Vagina (tissue), 2 donors: ENCODE results near the gene SFI1.

Experiments
- POLR2A ChIP-seq, 2 donors: fragments of 450-650 bp; IDR thresholded peaks; one replicate each; pipeline ENCODE4 v1.6.1; 2017; ENCODE audit warnings: antibody characterized with exemption in 2 of 2, mild to moderate bottlenecking in 2 of 2, moderate library complexity in 2 of 2
- TF ChIP-seq, protein P1 (sequence below), 3 experiments: fragments of 450-650 bp in 2 of 3; fragments of 200-600 bp in 1 of 3; sonication (generic) in 1 of 3; IDR thresholded peaks; one replicate each; pipeline ENCODE4 v1.5.1; 2017 to 2019; ENCODE audit warnings: antibody characterized with exemption in 3 of 3, mild to moderate bottlenecking in 2 of 3, moderate library complexity in 2 of 3

DNA sequence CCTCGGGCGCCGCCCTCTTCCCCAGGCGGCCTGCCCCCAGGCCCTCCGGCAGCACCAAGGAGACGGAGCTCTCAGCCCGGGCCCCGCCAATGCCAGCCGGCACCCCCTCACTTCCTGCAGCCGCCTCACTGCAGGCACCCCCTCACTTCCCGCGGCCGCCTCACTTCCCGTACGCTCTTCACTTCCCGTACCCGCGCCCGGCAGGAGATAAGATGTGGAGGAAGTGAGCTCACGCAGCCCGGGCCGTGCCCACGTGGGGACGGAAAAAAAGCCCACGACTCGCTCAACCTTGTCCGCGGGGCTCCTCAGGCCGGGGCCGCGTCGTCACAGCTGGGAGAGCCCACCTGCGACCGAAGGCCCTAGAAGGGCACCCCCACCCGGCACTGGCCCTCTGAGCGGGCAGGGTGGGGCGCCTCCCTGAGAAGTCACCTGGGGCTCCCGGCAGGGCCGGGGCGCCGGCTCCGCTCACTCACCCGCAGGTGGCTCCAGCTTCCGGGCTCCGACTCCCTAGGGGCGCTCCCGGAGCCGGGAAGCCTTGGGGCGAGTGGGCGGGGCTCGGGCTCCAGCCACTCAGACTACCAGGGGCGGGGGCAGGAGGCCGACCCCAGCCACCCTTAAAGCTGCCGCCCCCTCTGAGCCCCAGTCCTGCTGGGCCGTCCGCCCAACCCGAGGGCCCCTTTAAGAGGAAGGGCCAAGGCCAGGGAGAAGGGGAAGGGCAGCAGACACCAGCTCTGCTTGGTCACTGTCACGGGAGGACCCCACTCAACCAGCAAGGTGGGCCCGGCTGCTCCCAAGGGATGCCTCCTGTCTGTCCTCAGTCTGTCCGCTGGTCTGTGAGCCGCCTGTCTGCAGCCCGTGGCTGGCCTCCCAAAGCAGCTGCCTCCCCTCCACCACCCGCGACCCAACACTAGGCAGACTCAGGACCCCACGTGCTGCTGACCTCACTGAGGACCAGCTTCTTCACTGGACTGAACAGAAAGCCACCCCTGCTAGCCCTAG lies 134.3 kb downstream of the SFI1 start:
- TF ChIP-seq, protein P1, sequence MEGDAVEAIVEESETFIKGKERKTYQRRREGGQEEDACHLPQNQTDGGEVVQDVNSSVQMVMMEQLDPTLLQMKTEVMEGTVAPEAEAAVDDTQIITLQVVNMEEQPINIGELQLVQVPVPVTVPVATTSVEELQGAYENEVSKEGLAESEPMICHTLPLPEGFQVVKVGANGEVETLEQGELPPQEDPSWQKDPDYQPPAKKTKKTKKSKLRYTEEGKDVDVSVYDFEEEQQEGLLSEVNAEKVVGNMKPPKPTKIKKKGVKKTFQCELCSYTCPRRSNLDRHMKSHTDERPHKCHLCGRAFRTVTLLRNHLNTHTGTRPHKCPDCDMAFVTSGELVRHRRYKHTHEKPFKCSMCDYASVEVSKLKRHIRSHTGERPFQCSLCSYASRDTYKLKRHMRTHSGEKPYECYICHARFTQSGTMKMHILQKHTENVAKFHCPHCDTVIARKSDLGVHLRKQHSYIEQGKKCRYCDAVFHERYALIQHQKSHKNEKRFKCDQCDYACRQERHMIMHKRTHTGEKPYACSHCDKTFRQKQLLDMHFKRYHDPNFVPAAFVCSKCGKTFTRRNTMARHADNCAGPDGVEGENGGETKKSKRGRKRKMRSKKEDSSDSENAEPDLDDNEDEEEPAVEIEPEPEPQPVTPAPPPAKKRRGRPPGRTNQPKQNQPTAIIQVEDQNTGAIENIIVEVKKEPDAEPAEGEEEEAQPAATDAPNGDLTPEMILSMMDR (IDR thresholded peaks at IDR 0.05): no peak
- TF ChIP-seq POLR2A (IDR thresholded peaks at IDR 0.05): no peak
